Measurements from ENCODE around the gene FBXL3.

Gene FBXL3

DNA sequence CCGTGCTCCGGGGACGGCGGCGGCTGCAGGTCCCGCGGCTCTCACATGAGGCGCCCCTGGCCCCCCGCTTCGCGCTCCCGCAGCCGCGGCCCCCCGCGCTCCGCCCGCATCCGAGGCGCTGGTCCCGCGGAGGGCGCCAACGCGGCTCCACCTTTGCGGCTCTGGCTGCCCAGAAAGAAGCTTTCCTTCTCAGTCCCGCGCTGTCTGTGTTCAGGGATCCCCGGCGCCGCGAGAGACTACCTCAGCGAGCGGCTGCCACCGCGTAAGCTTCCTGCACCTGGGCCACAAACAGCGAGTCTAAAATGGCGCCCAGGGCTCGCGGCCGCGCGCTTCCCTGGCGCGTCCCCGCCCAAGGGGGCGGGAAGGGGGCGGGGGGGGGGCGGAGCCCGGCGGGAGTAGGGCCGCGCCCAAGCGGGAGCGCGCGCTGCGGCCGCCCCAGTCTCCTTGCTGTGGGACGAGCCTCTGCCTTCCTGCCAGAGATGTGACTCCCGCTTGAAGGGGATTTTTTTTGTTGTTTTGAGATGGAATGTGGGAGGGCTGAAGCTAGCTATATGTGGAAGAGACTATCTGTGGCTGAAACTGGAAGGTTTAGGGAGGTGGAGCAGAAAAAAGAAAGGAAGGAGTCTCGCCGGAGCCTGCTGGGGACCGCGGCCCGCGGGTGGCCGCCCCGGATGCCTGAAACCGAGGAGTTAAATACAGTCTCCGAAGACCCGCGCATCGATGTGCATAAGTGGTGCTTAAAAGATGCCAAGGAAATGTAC, at the start of gene FBXL3 (continued):
- no peak for TF ChIP-seq ZNF473 (tag by site-specific recombination; IDR thresholded peaks at IDR 0.05)
- TF ChIP-seq ZNF335 (tag by site-specific recombination; conservative IDR thresholded peaks at IDR 0.05) = peak; percentile 97
- TF ChIP-seq BCL11B (tag by site-specific recombination; IDR thresholded peaks at IDR 0.05; ENCODE audit: low read depth) = no peak
- TF ChIP-seq ZNF133 (tag by site-specific recombination; IDR thresholded peaks at IDR 0.05) = no peak
- TF ChIP-seq FEZF1 (tag by site-specific recombination; IDR thresholded peaks at IDR 0.05) = no peak
- TF ChIP-seq, protein P1, sequence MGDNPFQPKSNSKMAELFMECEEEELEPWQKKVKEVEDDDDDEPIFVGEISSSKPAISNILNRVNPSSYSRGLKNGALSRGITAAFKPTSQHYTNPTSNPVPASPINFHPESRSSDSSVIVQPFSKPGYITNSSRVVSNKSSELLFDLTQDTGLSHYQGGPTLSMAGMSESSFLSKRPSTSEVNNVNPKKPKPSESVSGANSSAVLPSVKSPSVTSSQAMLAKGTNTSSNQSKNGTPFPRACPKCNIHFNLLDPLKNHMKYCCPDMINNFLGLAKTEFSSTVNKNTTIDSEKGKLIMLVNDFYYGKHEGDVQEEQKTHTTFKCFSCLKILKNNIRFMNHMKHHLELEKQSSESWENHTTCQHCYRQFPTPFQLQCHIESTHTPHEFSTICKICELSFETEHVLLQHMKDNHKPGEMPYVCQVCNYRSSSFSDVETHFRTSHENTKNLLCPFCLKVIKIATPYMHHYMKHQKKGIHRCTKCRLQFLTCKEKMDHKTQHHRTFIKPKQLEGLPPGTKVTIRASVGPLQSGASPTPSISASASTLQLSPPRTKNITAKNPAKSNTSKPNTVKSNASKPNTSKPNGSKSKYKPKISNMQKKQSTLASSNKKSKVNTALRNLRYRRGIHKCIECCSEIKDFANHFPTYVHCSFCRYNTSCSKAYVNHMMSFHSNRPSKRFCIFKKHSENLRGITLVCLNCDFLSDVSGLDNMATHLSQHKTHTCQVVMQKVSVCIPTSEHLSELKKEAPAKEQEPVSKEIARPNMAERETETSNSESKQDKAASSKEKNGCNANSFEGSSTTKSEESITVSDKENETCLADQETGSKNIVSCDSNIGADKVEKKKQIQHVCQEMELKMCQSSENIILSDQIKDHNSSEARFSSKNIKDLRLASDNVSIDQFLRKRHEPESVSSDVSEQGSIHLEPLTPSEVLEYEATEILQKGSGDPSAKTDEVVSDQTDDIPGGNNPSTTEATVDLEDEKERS (tag by site-specific recombination; IDR thresholded peaks at IDR 0.05) = no peak
- no peak for TF ChIP-seq ZNF223 (tag by site-specific recombination; IDR thresholded peaks at IDR 0.05)
- no peak for TF ChIP-seq ZNF624 (tag by site-specific recombination; IDR thresholded peaks at IDR 0.05)
- TF ChIP-seq ZSCAN30 (tag by site-specific recombination; IDR thresholded peaks at IDR 0.05) = peak; percentile 32
- TF ChIP-seq, protein P2, sequence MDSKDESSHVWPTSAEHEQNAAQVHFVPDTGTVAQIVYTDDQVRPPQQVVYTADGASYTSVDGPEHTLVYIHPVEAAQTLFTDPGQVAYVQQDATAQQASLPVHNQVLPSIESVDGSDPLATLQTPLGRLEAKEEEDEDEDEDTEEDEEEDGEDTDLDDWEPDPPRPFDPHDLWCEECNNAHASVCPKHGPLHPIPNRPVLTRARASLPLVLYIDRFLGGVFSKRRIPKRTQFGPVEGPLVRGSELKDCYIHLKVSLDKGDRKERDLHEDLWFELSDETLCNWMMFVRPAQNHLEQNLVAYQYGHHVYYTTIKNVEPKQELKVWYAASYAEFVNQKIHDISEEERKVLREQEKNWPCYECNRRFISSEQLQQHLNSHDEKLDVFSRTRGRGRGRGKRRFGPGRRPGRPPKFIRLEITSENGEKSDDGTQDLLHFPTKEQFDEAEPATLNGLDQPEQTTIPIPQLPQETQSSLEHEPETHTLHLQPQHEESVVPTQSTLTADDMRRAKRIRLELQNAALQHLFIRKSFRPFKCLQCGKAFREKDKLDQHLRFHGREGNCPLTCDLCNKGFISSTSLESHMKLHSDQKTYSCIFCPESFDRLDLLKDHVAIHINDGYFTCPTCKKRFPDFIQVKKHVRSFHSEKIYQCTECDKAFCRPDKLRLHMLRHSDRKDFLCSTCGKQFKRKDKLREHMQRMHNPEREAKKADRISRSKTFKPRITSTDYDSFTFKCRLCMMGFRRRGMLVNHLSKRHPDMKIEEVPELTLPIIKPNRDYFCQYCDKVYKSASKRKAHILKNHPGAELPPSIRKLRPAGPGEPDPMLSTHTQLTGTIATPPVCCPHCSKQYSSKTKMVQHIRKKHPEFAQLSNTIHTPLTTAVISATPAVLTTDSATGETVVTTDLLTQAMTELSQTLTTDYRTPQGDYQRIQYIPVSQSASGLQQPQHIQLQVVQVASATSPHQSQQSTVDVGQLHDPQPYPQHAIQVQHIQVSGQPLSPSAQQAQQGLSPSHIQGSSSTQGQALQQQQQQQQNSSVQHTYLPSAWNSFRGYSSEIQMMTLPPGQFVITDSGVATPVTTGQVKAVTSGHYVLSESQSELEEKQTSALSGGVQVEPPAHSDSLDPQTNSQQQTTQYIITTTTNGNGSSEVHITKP (tag by site-specific recombination; IDR thresholded peaks at IDR 0.05) = peak; percentile 83
- TF ChIP-seq SCRT1 (tag by site-specific recombination; IDR thresholded peaks at IDR 0.05; ENCODE audit: borderline replicate concordance) = no peak
- TF ChIP-seq ZNF501 (tag by site-specific recombination; IDR thresholded peaks at IDR 0.05) = 0 out of 2 replicates have a peak, but pooled peaks have one; percentile 26
- no peak for TF ChIP-seq ZNF830 (tag by site-specific recombination; IDR thresholded peaks at IDR 0.05; ENCODE audit: low read depth)

DNA sequence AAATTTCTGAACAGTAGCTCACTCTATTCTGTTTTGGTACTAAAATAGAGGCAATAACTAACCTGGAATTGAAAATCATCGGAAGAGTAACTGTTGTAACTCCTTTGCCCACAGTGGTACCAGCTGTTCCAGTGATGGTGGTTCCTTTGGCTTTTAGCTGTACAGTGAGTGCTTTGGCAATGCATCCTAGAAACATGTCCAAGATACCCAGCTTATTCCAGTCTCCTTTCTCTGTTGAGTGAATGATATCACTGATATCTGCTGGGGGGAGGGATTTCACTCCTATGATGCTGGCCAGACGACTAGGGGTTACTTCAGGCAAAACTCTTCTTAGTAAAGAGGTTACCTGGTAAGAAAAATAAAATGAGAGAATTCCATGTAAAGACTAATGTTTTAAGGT, 40.6 kb upstream of the FBXL3 start:
- Histone ChIP-seq H3K4me3 (ENCODE audit: low read depth, low read length) (no peak overlapping the region), H3K9me3 (ENCODE audit: control insufficient read depth, insufficient read depth, low read depth, low read length) (no peaks in the 10 kb centered on the region), H3K36me3 (ENCODE audit: control insufficient read depth in 2 of 2, insufficient read depth in 1 of 2, low read length in 2 of 2) (peaks cover 0 to 56% of the 10 kb centered on the region in 2 experiments; a peak in 1 of 3 replicates), H3K4me1 (ENCODE audit: control insufficient read depth, insufficient read depth, low read length) (no peaks in the 10 kb centered on the region), H3K27ac (ENCODE audit: extremely low read depth, low read depth, low read length) (no peak overlapping the region)
- CTCF ChIA-PET = interaction anchor here (0.7 kb wide), 1 partner anchor 12 kb away, joined by 3 read pairs; no protein-coding TSS in a partner anchor
- POLR2A ChIA-PET = no interaction called here
- TF ChIP-seq SP7 (tag by site-specific recombination; IDR thresholded peaks at IDR 0.05) (no peak), OVOL3 (tag by site-specific recombination; IDR thresholded peaks at IDR 0.05) (no peak), ZNF174 (tag by site-specific recombination; IDR thresholded peaks at IDR 0.05) (no peak), ZNF830 (tag by site-specific recombination; IDR thresholded peaks at IDR 0.05; ENCODE audit: low read depth) (no peak), ZNF677 (tag by site-specific recombination; IDR thresholded peaks at IDR 0.05) (no peak), ZBTB48 (tag by site-specific recombination; IDR thresholded peaks at IDR 0.05) (no peak), ZIC2 (tag by site-specific recombination; IDR thresholded peaks at IDR 0.05) (no peak), ZNF600 (tag by site-specific recombination; IDR thresholded peaks at IDR 0.05) (no peak), ZNF266 (tag by site-specific recombination; IDR thresholded peaks at IDR 0.05; ENCODE audit: low read depth) (no peak), ZNF658 (tag by site-specific recombination; IDR thresholded peaks at IDR 0.05) (no peak), REPIN1 (tag by site-specific recombination; IDR thresholded peaks at IDR 0.05; ENCODE audit: low read depth) (no peak), ZNF132 (tag by site-specific recombination; IDR thresholded peaks at IDR 0.05; ENCODE audit: borderline replicate concordance) (no peak)
- TF ChIP-seq, protein P3, sequence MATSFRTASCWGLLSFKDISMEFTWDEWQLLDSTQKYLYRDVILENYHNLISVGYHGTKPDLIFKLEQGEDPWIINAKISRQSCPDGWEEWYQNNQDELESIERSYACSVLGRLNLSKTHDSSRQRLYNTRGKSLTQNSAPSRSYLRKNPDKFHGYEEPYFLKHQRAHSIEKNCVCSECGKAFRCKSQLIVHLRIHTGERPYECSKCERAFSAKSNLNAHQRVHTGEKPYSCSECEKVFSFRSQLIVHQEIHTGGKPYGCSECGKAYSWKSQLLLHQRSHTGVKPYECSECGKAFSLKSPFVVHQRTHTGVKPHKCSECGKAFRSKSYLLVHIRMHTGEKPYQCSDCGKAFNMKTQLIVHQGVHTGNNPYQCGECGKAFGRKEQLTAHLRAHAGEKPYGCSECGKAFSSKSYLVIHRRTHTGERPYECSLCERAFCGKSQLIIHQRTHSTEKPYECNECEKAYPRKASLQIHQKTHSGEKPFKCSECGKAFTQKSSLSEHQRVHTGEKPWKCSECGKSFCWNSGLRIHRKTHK (tag by site-specific recombination; IDR thresholded peaks at IDR 0.05) = no peak
- TF ChIP-seq, protein P4, sequence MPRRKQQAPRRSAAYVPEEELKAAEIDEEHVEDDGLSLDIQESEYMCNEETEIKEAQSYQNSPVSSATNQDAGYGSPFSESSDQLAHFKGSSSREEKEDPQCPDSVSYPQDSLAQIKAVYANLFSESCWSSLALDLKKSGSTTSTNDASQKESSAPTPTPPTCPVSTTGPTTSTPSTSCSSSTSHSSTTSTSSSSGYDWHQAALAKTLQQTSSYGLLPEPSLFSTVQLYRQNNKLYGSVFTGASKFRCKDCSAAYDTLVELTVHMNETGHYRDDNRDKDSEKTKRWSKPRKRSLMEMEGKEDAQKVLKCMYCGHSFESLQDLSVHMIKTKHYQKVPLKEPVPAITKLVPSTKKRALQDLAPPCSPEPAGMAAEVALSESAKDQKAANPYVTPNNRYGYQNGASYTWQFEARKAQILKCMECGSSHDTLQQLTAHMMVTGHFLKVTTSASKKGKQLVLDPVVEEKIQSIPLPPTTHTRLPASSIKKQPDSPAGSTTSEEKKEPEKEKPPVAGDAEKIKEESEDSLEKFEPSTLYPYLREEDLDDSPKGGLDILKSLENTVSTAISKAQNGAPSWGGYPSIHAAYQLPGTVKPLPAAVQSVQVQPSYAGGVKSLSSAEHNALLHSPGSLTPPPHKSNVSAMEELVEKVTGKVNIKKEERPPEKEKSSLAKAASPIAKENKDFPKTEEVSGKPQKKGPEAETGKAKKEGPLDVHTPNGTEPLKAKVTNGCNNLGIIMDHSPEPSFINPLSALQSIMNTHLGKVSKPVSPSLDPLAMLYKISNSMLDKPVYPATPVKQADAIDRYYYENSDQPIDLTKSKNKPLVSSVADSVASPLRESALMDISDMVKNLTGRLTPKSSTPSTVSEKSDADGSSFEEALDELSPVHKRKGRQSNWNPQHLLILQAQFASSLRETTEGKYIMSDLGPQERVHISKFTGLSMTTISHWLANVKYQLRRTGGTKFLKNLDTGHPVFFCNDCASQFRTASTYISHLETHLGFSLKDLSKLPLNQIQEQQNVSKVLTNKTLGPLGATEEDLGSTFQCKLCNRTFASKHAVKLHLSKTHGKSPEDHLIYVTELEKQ (tag by site-specific recombination; IDR thresholded peaks at IDR 0.05; ENCODE audit: borderline replicate concordance) = no peak

Measured in HEK293 (cell line).